Mucosa of stomach (tissue), 1 donor: Measurements from ENCODE around the gene TBCD.
"Not testable (repeated sequence)": the region's sequence is repeated elsewhere in the genome, so short reads cannot be mapped to it uniquely, and the experiment has no call there.

ENCODE experiments used
- H3K27me3 ChIP-seq: one replicate; pipeline ENCODE4 v1.7.0; 2013; ENCODE audit warnings: mild to moderate bottlenecking, low read length; ENCODE audit not compliant: control insufficient read depth, insufficient read depth
- H3K36me3 ChIP-seq: one replicate; pipeline ENCODE4 v1.7.0; 2013; ENCODE audit warnings: low read length; ENCODE audit not compliant: control insufficient read depth, insufficient read depth
- H3K4me1 ChIP-seq: one replicate; pipeline ENCODE4 v1.7.0; 2013; ENCODE audit warnings: mild to moderate bottlenecking, low read length; ENCODE audit not compliant: control insufficient read depth, insufficient read depth
- H3K4me3 ChIP-seq: one replicate; pipeline ENCODE4 v1.7.0; 2013; ENCODE audit warnings: low read length
- H3K9ac ChIP-seq: one replicate; pipeline ENCODE4 v1.7.0; 2013; ENCODE audit warnings: mild to moderate bottlenecking, low read length, moderate library complexity
- H3K9me3 ChIP-seq: one replicate; pipeline ENCODE4 v1.7.0; 2013; ENCODE audit warnings: mild to moderate bottlenecking, low read length, moderate library complexity; ENCODE audit not compliant: control insufficient read depth
- donor health status: Pancreatic carcinoma.

Gene TBCD

GRCh38 chr17:82737967-82738877, 13.6 kb upstream of the TBCD start:
- no peak overlapping the region for H3K4me3 ChIP-seq
- no peaks in the 10 kb centered on the region for H3K36me3 ChIP-seq
- H3K27me3 ChIP-seq: no peaks in the 10 kb centered on the region
- peaks cover 27% of the 10 kb centered on the region for H3K4me1 ChIP-seq
- no peaks in the 10 kb centered on the region for H3K9me3 ChIP-seq
- no peak overlapping the region for H3K9ac ChIP-seq

- no peak overlapping the region for H3K4me3 ChIP-seq
- H3K9ac ChIP-seq: no peak overlapping the region
- H3K4me1 ChIP-seq: peaks cover 17% of the 10 kb centered on the region
- H3K27me3 ChIP-seq: no peaks in the 10 kb centered on the region
- no peaks in the 10 kb centered on the region for H3K36me3 ChIP-seq
- H3K9me3 ChIP-seq: no peaks in the 10 kb centered on the region
Measured at GRCh38 chr17:82740906-82741759, 10.7 kb upstream of the TBCD start.

GRCh38 chr17:82743344-82744219, 8.3 kb upstream of the TBCD start:
- H3K36me3 ChIP-seq: no peaks in the 10 kb centered on the region
- H3K9me3 ChIP-seq: no peaks in the 10 kb centered on the region
- H3K27me3 ChIP-seq: no peaks in the 10 kb centered on the region
- H3K9ac ChIP-seq: no peak overlapping the region
- H3K4me1 ChIP-seq: peaks cover under 1% of the 10 kb centered on the region
- no peak overlapping the region for H3K4me3 ChIP-seq

GRCh38 chr17:82744736-82745135, 7.1 kb upstream of the TBCD start:
- not testable (repeated sequence) for H3K36me3 ChIP-seq, H3K9ac ChIP-seq, H3K4me3 ChIP-seq, H3K9me3 ChIP-seq, H3K27me3 ChIP-seq, H3K4me1 ChIP-seq

- no peaks in the 10 kb centered on the region for H3K27me3 ChIP-seq
- H3K4me1 ChIP-seq: no peaks in the 10 kb centered on the region
- H3K36me3 ChIP-seq: no peaks in the 10 kb centered on the region
- H3K9ac ChIP-seq: no peak overlapping the region
- no peaks in the 10 kb centered on the region for H3K9me3 ChIP-seq
- H3K4me3 ChIP-seq: no peak overlapping the region
Measured at GRCh38 chr17:82745524-82745923, 6.3 kb upstream of the TBCD start.

- H3K4me1 ChIP-seq: peaks cover 7% of the 10 kb centered on the region
- no peaks in the 10 kb centered on the region for H3K36me3 ChIP-seq
- no peak overlapping the region for H3K9ac ChIP-seq
- H3K27me3 ChIP-seq: no peaks in the 10 kb centered on the region
- no peak overlapping the region for H3K4me3 ChIP-seq
- no peaks in the 10 kb centered on the region for H3K9me3 ChIP-seq
Measured at GRCh38 chr17:82748756-82749155, 3.1 kb upstream of the TBCD start.

- H3K4me3 ChIP-seq: no peak overlapping the region
- H3K9me3 ChIP-seq: no peaks in the 10 kb centered on the region
- H3K36me3 ChIP-seq: no peaks in the 10 kb centered on the region
- H3K27me3 ChIP-seq: no peaks in the 10 kb centered on the region
- no peak overlapping the region for H3K9ac ChIP-seq
- H3K4me1 ChIP-seq: peaks cover 7% of the 10 kb centered on the region
Measured at GRCh38 chr17:82750241-82750908, 1.5 kb upstream of the TBCD start.

GRCh38 chr17:82751171-82751570, 694 bp upstream of the TBCD start:
- no peak overlapping the region for H3K9ac ChIP-seq
- peaks cover 7% of the 10 kb centered on the region for H3K4me1 ChIP-seq
- H3K36me3 ChIP-seq: no peaks in the 10 kb centered on the region
- H3K27me3 ChIP-seq: no peaks in the 10 kb centered on the region
- no peaks in the 10 kb centered on the region for H3K9me3 ChIP-seq
- no peak overlapping the region for H3K4me3 ChIP-seq

- peaks cover 7% of the 10 kb centered on the region for H3K4me1 ChIP-seq
- peak overlapping the region; percentile 41 for H3K4me3 ChIP-seq
- no peaks in the 10 kb centered on the region for H3K9me3 ChIP-seq
- H3K36me3 ChIP-seq: no peaks in the 10 kb centered on the region
- H3K9ac ChIP-seq: peak overlapping the region; percentile 59
- no peaks in the 10 kb centered on the region for H3K27me3 ChIP-seq
Measured at GRCh38 chr17:82752371-82753200, 721 bp downstream of the TBCD start.

GRCh38 chr17:82753201-82753464, 1.3 kb downstream of the TBCD start:
- Histone ChIP-seq H3K4me1 (peaks cover 7% of the 10 kb centered on the region), H3K9me3 (no peaks in the 10 kb centered on the region), H3K9ac (peak overlapping the region; percentile 59), H3K4me3 (no peak overlapping the region), H3K36me3 (no peaks in the 10 kb centered on the region), H3K27me3 (no peaks in the 10 kb centered on the region)
